GM12874 (cell line): ENCODE measurements around the gene PGAP6.

Experiments used
- TF ChIP-seq, protein P1 (sequence below): IDR thresholded peaks from 2 replicates; pipeline ENCODE4 v1.5.1; 2011; ENCODE audit warnings: low read depth, mild to moderate bottlenecking, control low read depth, low read length, moderate library complexity; ENCODE audit not compliant: insufficient read depth

The PGAP6 gene

GRCh38 chr16:425082-425718, 43.4 kb upstream of the PGAP6 start, which contains the start of gene RAB11FIP3:
Gene RAB11FIP3, plus strand, starts transcription at chr16:425649. Its CDS starts 358 bp downstream, at chr16:426007.
- TF ChIP-seq, protein P1, sequence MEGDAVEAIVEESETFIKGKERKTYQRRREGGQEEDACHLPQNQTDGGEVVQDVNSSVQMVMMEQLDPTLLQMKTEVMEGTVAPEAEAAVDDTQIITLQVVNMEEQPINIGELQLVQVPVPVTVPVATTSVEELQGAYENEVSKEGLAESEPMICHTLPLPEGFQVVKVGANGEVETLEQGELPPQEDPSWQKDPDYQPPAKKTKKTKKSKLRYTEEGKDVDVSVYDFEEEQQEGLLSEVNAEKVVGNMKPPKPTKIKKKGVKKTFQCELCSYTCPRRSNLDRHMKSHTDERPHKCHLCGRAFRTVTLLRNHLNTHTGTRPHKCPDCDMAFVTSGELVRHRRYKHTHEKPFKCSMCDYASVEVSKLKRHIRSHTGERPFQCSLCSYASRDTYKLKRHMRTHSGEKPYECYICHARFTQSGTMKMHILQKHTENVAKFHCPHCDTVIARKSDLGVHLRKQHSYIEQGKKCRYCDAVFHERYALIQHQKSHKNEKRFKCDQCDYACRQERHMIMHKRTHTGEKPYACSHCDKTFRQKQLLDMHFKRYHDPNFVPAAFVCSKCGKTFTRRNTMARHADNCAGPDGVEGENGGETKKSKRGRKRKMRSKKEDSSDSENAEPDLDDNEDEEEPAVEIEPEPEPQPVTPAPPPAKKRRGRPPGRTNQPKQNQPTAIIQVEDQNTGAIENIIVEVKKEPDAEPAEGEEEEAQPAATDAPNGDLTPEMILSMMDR, result peak; percentile 30; the same call in 1 of the 2 replicates

DNA sequence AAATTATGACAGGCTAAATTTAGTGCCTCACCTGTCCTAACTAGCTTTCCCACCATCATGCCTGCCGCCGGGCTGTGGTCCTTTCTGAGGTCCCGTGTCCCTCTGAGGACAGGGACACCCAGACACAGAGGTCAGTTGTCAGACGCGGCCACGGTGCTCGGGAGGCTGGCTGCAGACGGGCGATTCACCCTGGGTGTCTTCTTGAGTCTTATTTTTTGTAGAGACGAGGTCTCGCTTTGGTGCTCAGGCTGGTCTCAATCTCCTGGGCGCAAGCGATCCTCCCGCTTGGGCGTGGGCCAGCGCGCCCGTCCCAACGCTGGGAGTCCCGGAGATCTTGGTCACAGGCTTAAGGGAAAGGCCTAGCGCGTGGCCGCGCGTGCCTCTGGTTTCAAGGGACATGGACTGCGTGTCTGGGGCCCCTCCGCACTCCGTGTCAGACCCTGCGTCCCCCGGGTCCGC, 42.9 kb upstream of the PGAP6 start:
- TF ChIP-seq, protein P1, result no peak

DNA sequence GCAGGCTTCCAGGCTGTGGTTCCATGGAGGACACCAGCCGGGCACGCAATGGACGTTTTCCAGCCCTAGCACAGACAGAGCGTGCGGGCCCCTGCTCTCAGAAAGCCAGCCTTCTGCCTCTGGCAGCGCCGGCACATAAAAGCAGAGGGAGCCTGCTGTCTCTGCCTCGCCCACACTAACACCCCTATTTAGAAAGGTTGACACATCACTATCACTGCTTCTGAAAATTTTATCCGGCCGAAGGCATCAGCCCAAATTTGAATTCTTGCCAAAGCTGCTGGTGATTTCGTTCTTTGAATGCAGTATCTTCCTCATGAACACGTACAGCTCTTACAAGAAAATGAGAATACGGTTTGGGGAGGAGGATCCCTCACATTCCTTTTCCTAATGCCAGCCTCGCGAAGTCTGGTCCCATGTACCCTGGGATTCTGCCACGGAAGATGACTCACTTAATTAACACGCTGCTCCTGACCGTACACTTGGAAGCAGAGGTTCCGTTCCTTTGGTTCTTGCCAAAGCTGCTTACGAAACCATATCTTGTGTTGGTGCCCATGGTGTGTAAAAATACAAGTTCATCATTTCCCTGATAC, 42.4 kb upstream of the PGAP6 start:
- TF ChIP-seq, protein P1, result no peak

DNA sequence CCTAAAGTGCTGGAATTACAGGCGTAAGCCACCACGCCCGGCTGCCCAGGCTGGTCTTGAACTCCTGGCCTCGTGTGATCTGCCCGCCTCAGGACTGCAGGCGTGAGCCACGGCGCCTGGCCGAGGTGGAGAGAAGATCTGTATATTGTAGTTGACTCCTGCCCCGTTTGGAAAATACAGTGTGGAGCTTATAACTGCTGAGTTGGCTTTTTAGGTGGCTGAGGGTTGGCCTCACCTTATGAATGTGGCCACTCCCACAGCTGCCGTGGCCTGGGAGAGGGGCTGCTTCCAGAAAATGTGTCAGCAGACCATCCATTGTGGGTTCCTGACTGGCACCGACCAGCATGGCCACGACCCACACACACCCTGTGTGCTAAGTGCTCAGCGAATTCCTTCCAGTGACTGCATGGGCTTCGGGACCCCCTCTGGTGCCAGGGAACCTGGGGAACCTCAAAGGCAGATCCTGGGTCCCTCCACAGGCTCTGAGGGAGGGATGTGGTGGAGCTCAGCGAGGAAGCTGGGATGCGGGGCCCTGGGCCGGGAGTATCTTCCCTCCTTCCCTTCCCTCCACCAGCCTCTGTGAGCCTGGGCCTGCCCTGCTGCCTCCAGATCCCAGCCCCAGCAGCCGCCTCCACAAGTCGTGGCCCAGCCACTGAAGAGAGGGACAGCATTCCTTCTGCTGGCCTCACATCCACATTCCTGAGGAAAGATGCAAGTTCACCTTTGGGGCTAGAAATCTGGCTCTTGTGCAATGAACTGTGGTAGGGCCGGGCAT, 32.8 kb upstream of the PGAP6 start:
- TF ChIP-seq, protein P1, result no peak

GRCh38 chr16:411576-412265, 29.9 kb upstream of the PGAP6 start:
- TF ChIP-seq, protein P1, result no peak

- TF ChIP-seq, protein P1, result no peak
Observed at GRCh38 chr16:410516-411178, 28.9 kb upstream of the PGAP6 start.

GRCh38 chr16:407253-407652, 25.5 kb upstream of the PGAP6 start:
- TF ChIP-seq, protein P1, result no peak
